Naive B cell (primary cell): Measurements from ENCODE around the gene MLLT3. TPM values are rescaled to one million over a fixed set of nuclear protein-coding genes. Genes with fewer than 3 reads are reported as not detected.

Experiments used
- ATAC-seq, 2 donors: fragments of 150-1000 bp; cut with Tn5 transposase; 2 replicates each; pipeline ENCODE4 v1.10.0; 2021; ENCODE audit warnings: low read depth in 2 of 2, mild to moderate bottlenecking in 2 of 2, moderate library complexity in 2 of 2
- DNase-seq: peaks from one replicate; pipeline ENCODE4 v3.0.0; 2022
- H3K27ac Mint-ChIP-seq, 6 donors: one replicate each; pipeline ENCODE4 v1.8.0; 2020 to 2022; ENCODE audit warnings: mild to moderate bottlenecking in 6 of 6, mixed read lengths in 6 of 6, moderate library complexity in 5 of 6, inconsistent platforms in 2 of 6
- H3K27me3 Mint-ChIP-seq, 3 donors: one replicate each; pipeline ENCODE4 v1.8.0; 2021 to 2022; ENCODE audit warnings: mixed read lengths in 3 of 3, mild to moderate bottlenecking in 1 of 3
- H3K36me3 Mint-ChIP-seq, 2 donors: one replicate each; pipeline ENCODE4 v1.8.0; 2020 to 2022; ENCODE audit warnings: mixed read lengths in 2 of 2, inconsistent platforms in 1 of 2, mild to moderate bottlenecking in 1 of 2
- H3K4me1 Mint-ChIP-seq, 3 donors: one replicate each; pipeline ENCODE4 v1.8.0; 2020 to 2022; ENCODE audit warnings: mixed read lengths in 3 of 3, inconsistent platforms in 1 of 3, mild to moderate bottlenecking in 1 of 3, moderate library complexity in 1 of 3
- H3K4me3 Mint-ChIP-seq, 8 donors: one replicate each; pipeline ENCODE4 v1.8.0; 2020 to 2022; ENCODE audit warnings: mild to moderate bottlenecking in 8 of 8, mixed read lengths in 8 of 8, moderate library complexity in 8 of 8, inconsistent platforms in 2 of 8
- H3K9me3 Mint-ChIP-seq, 7 donors: one replicate each; pipeline ENCODE4 v1.8.0; 2020 to 2022; ENCODE audit warnings: mixed read lengths in 7 of 7, mild to moderate bottlenecking in 5 of 7, inconsistent platforms in 2 of 7, moderate library complexity in 1 of 7
- polyA plus RNA-seq, 6 donors: library from polyadenylated mRNA; unstranded; fragments of 300-500 nt; fragmentation: Illumina TruSeq; gene quantifications; one replicate each; pipeline ENCODE4 v1.2.3, GENCODE V29; 2021; ENCODE audit warnings: low read depth in 6 of 6

The MLLT3 gene
- polyA plus RNA-seq, 6 donors from 2014 or later = 3.2 to 11.6 (median 5.7) TPM

GRCh38 chr9:20506099-20506900 lies 116.0 kb downstream of the MLLT3 start:
- Mint-ChIP-seq H3K27ac (no peak overlapping the region), H3K36me3 (no peaks in the 10 kb centered on the region), H3K27me3 (no peaks in the 10 kb centered on the region), H3K4me1 (peaks cover 10 to 20% (median 13%) of the 10 kb centered on the region in 3 donors), H3K4me3 (no peak overlapping the region), H3K9me3 (peaks cover 0 to 4% (median 0%) of the 10 kb centered on the region in 7 donors)
- ATAC-seq (no peak), DNase-seq (no peak)

- H3K9me3 Mint-ChIP-seq = peaks cover 0 to 4% (median 0%) of the 10 kb centered on the region in 7 donors
- ATAC-seq (no peak), DNase-seq (no peak)
- H3K36me3 Mint-ChIP-seq = no peaks in the 10 kb centered on the region
- H3K4me3 Mint-ChIP-seq = no peak overlapping the region
- H3K4me1 Mint-ChIP-seq = peaks cover 10 to 20% (median 13%) of the 10 kb centered on the region in 3 donors
- H3K27me3 Mint-ChIP-seq = peaks cover 0 to 4% (median 0%) of the 10 kb centered on the region in 3 donors
- no peak overlapping the region for H3K27ac Mint-ChIP-seq
Measured at GRCh38 chr9:20505574-20505973, 116.7 kb downstream of the MLLT3 start.

GRCh38 chr9:20504930-20505329 lies 117.4 kb downstream of the MLLT3 start:
- DNase-seq (no peak), ATAC-seq (no peak)
- H3K4me3 Mint-ChIP-seq = no peak overlapping the region
- no peaks in the 10 kb centered on the region for H3K36me3 Mint-ChIP-seq
- peaks cover 10 to 20% (median 13%) of the 10 kb centered on the region in 3 donors for H3K4me1 Mint-ChIP-seq
- H3K9me3 Mint-ChIP-seq = peaks cover 0 to 1% (median 0%) of the 10 kb centered on the region in 7 donors
- peaks cover 0 to 4% (median 0%) of the 10 kb centered on the region in 3 donors for H3K27me3 Mint-ChIP-seq
- H3K27ac Mint-ChIP-seq = no peak overlapping the region

- no peak for ATAC-seq
- Mint-ChIP-seq H3K9me3 (peaks cover 0 to 2% (median 0%) of the 10 kb centered on the region in 7 donors), H3K36me3 (no peaks in the 10 kb centered on the region), H3K27ac (no peak overlapping the region), H3K27me3 (peaks cover 0 to 4% (median 0%) of the 10 kb centered on the region in 3 donors), H3K4me1 (no peaks in the 10 kb centered on the region), H3K4me3 (no peak overlapping the region)
- no peak for DNase-seq
Measured at GRCh38 chr9:20500101-20500500, 122.2 kb downstream of the MLLT3 start.

GRCh38 chr9:20499013-20499412 lies 123.3 kb downstream of the MLLT3 start:
- DNase-seq (no peak), ATAC-seq (no peak)
- H3K4me1 Mint-ChIP-seq = no peaks in the 10 kb centered on the region
- H3K36me3 Mint-ChIP-seq = no peaks in the 10 kb centered on the region
- no peak overlapping the region for H3K27ac Mint-ChIP-seq
- H3K9me3 Mint-ChIP-seq = peaks cover 0 to 2% (median 0%) of the 10 kb centered on the region in 7 donors
- peaks cover 0 to 4% (median 0%) of the 10 kb centered on the region in 3 donors for H3K27me3 Mint-ChIP-seq
- H3K4me3 Mint-ChIP-seq = no peak overlapping the region

- H3K4me3 Mint-ChIP-seq = no peak overlapping the region
- no peak for DNase-seq
Measured at GRCh38 chr9:20496328-20496727, 126.0 kb downstream of the MLLT3 start.

GRCh38 chr9:20495098-20495497 lies 127.2 kb downstream of the MLLT3 start:
- H3K9me3 Mint-ChIP-seq = peaks cover 0 to 2% (median 0%) of the 10 kb centered on the region in 7 donors
- H3K4me3 Mint-ChIP-seq = no peak overlapping the region
- H3K27ac Mint-ChIP-seq = no peak overlapping the region
- no peaks in the 10 kb centered on the region for H3K36me3 Mint-ChIP-seq
- no peaks in the 10 kb centered on the region for H3K27me3 Mint-ChIP-seq
- no peak for ATAC-seq
- DNase-seq = no peak
- peaks cover 2 to 15% (median 6%) of the 10 kb centered on the region in 3 donors for H3K4me1 Mint-ChIP-seq

More at GRCh38 chr9:20496328-20496727, 126.0 kb downstream of the MLLT3 start:
- H3K36me3 Mint-ChIP-seq = no peaks in the 10 kb centered on the region
- no peak overlapping the region for H3K27ac Mint-ChIP-seq
- H3K9me3 Mint-ChIP-seq = peaks cover 0 to 2% (median 0%) of the 10 kb centered on the region in 7 donors
- H3K27me3 Mint-ChIP-seq = peaks cover 0 to 4% (median 0%) of the 10 kb centered on the region in 3 donors
- ATAC-seq = no peak
- peaks cover 0 to 4% (median 3%) of the 10 kb centered on the region in 3 donors for H3K4me1 Mint-ChIP-seq

GRCh38 chr9:20494035-20494434 lies 128.3 kb downstream of the MLLT3 start:
- Mint-ChIP-seq H3K36me3 (peaks cover 0 to 5% of the 10 kb centered on the region in 2 donors), H3K9me3 (peaks cover 0 to 2% (median 0%) of the 10 kb centered on the region in 7 donors), H3K27me3 (no peaks in the 10 kb centered on the region), H3K4me1 (peaks cover 6 to 16% (median 6%) of the 10 kb centered on the region in 3 donors), H3K27ac (peak overlapping the region in 1 of 6 donors; percentile 1), H3K4me3 (no peak overlapping the region)
- no peak for DNase-seq
- no peak for ATAC-seq

- H3K9me3 Mint-ChIP-seq = no peaks in the 10 kb centered on the region
- H3K4me3 Mint-ChIP-seq = no peak overlapping the region
- H3K27me3 Mint-ChIP-seq = no peaks in the 10 kb centered on the region
- DNase-seq (no peak), ATAC-seq (no peak)
- H3K36me3 Mint-ChIP-seq = peaks cover 0 to 5% of the 10 kb centered on the region in 2 donors
- peaks cover 6 to 16% (median 6%) of the 10 kb centered on the region in 3 donors for H3K4me1 Mint-ChIP-seq
- no peak overlapping the region for H3K27ac Mint-ChIP-seq
Measured at GRCh38 chr9:20492772-20493171, 129.5 kb downstream of the MLLT3 start.

- H3K4me1 Mint-ChIP-seq = peaks cover 6 to 16% (median 6%) of the 10 kb centered on the region in 3 donors
- H3K36me3 Mint-ChIP-seq = peaks cover 0 to 5% of the 10 kb centered on the region in 2 donors
- DNase-seq (no peak), ATAC-seq (no peak)
- H3K9me3 Mint-ChIP-seq = no peaks in the 10 kb centered on the region
- no peak overlapping the region for H3K27ac Mint-ChIP-seq
- H3K27me3 Mint-ChIP-seq = no peaks in the 10 kb centered on the region
- no peak overlapping the region for H3K4me3 Mint-ChIP-seq
Measured at GRCh38 chr9:20491612-20492011, 130.7 kb downstream of the MLLT3 start.

GRCh38 chr9:20490246-20490834 lies 132.0 kb downstream of the MLLT3 start:
- no peaks in the 10 kb centered on the region for H3K9me3 Mint-ChIP-seq
- H3K36me3 Mint-ChIP-seq = peaks cover 0 to 5% of the 10 kb centered on the region in 2 donors
- no peak for ATAC-seq
- H3K27ac Mint-ChIP-seq = peak overlapping the region in 1 of 6 donors; percentile 71
- H3K4me1 Mint-ChIP-seq = peaks cover 6 to 16% (median 6%) of the 10 kb centered on the region in 3 donors
- H3K4me3 Mint-ChIP-seq = peak overlapping the region in 1 of 8 donors; percentile 43
- no peaks in the 10 kb centered on the region for H3K27me3 Mint-ChIP-seq
- DNase-seq = no peak

- Mint-ChIP-seq H3K4me1 (peaks cover 6 to 16% (median 6%) of the 10 kb centered on the region in 3 donors), H3K9me3 (no peaks in the 10 kb centered on the region), H3K36me3 (peaks cover 0 to 5% of the 10 kb centered on the region in 2 donors), H3K27me3 (no peaks in the 10 kb centered on the region), H3K4me3 (no peak overlapping the region), H3K27ac (no peak overlapping the region)
- DNase-seq = no peak
- no peak for ATAC-seq
Measured at GRCh38 chr9:20488691-20489090, 133.6 kb downstream of the MLLT3 start.

- Mint-ChIP-seq H3K27me3 (no peaks in the 10 kb centered on the region), H3K27ac (no peak overlapping the region), H3K9me3 (no peaks in the 10 kb centered on the region), H3K4me1 (peaks cover 5 to 14% (median 6%) of the 10 kb centered on the region in 3 donors), H3K4me3 (no peak overlapping the region), H3K36me3 (peaks cover 0 to 5% of the 10 kb centered on the region in 2 donors)
- no peak for DNase-seq
- no peak for ATAC-seq
Measured at GRCh38 chr9:20486552-20486951, 135.7 kb downstream of the MLLT3 start.

GRCh38 chr9:20481437-20481836 lies 140.9 kb downstream of the MLLT3 start:
- Mint-ChIP-seq H3K27me3 (no peaks in the 10 kb centered on the region), H3K4me3 (no peak overlapping the region), H3K4me1 (peaks cover 0 to 5% (median 4%) of the 10 kb centered on the region in 3 donors), H3K9me3 (no peaks in the 10 kb centered on the region), H3K36me3 (no peaks in the 10 kb centered on the region), H3K27ac (no peak overlapping the region)
- no peak for DNase-seq
- ATAC-seq = no peak
